Adrenal gland (tissue), 12 donors: ENCODE results near the gene MMD. TPM values are rescaled to one million over a fixed set of nuclear protein-coding genes. Genes with fewer than 3 reads are reported as not detected.
"Not testable (repeated sequence)": the region's sequence is repeated elsewhere in the genome, so short reads cannot be mapped to it uniquely, and the experiment has no call there.

Experiments
- DNase-seq, 7 donors: peaks; one replicate each; pipeline ENCODE4 v3.0.0-alpha.2; 2019 to 2020
- H3K27ac ChIP-seq, 5 donors: fragments of 200-600 bp; sonication (generic) in 4 of 5; 1 replicate in 3 of 5; 2 replicates in 2 of 5; pipeline versions ENCODE4 v1.5.1 to v1.8.0; 2016 to 2020; ENCODE audit warnings: mild to moderate bottlenecking in 1 of 5
- H3K27me3 ChIP-seq: fragments of 200-600 bp; 2 replicates; pipeline ENCODE4 v1.8.0; 2021
- H3K36me3 ChIP-seq, 2 donors: fragments of 200-600 bp; replicated peaks in 1 of 2; 1 replicate in 1 of 2; 2 replicates in 1 of 2; pipeline versions ENCODE4 v1.5.1 to v1.8.0; 2018 to 2022
- H3K4me1 ChIP-seq, 2 donors: fragments of 200-600 bp; replicated peaks in 1 of 2; 1 replicate in 1 of 2; 2 replicates in 1 of 2; pipeline versions ENCODE4 v1.5.1 to v1.8.0; 2018 to 2021
- H3K4me3 ChIP-seq, 4 donors: fragments of 200-600 bp; sonication (generic) in 3 of 4; one replicate each; pipeline ENCODE4 v1.5.1; 2016 to 2018
- H3K9me3 ChIP-seq, 3 donors: fragments of 200-600 bp; sonication (generic) in 1 of 3; replicated peaks in 1 of 3; 1 replicate in 2 of 3; 2 replicates in 1 of 3; pipeline versions ENCODE4 v1.5.1 to v1.8.0; 2016 to 2021
- CTCF ChIP-seq, 6 experiments: fragments of 450-650 bp in 4 of 6; fragments of 200-600 bp in 2 of 6; sonication (generic) in 1 of 6; IDR thresholded peaks; 1 replicate in 5 of 6; 2 replicates in 1 of 6; pipeline versions ENCODE4 v1.5.1 to v1.8.0; 2016 to 2021; ENCODE audit warnings: antibody characterized with exemption in 6 of 6, mild to moderate bottlenecking in 2 of 6, moderate library complexity in 1 of 6
- POLR2A ChIP-seq, 2 donors: fragments of 450-650 bp; IDR thresholded peaks; one replicate each; pipeline ENCODE4 v1.6.1; 2017; ENCODE audit warnings: antibody characterized with exemption in 2 of 2, mild to moderate bottlenecking in 2 of 2, moderate library complexity in 1 of 2
- WGBS, 4 donors: extraction: QIAGEN DNeasy Blood & Tissue Kit in 2 of 4; methylation state at CpG; one replicate each; pipeline versions ENCODE4 v1.1.5 to v1.1.7; 2013 to 2017; 5-methylcytosine and 5-hydroxymethylcytosine counted together
- intact Hi-C, 2 donors: fragments of 100-400 bp; cut with DNase I; formaldehyde crosslinking; loops; one replicate each; pipeline versions ENCODE4 v1.14.1 to v1.15.0; 2022 to 2023
- polyA plus RNA-seq, 3 donors: library from polyadenylated mRNA; stranded (reverse); fragments of 200-250 nt in 2 of 3; fragments of 350-450 nt in 1 of 3; fragmentation: Illumina TruSeq in 1 of 3; extraction: RNeasy Lipid Tissue Mini Kit (QIAGEN cat#74804) in 1 of 3; gene quantifications; one replicate each; pipeline ENCODE4 v1.2.3, GENCODE V29; 2013 to 2014
- total RNA-seq, 9 donors: library from RNA; depleted of rRNA in 4 of 9; stranded (reverse); fragments of >200 nt in 4 of 9; fragments of 120-200 nt in 1 of 9; fragmentation: NEBNext Ultra II Directional in 1 of 9; extraction: Animal tissue kit (Norgen Biotek cat#: 25700) in 1 of 9; gene quantifications; one replicate each; pipeline versions ENCODE4 v1.1.0 to v1.2.4, GENCODE V29; 2013 to 2023
- donor health status: healthy with polysubstance abuse.
- donor health status: Bipolar disorder and iron deficiency.
- donor health status: DM: yes; HTN: yes; CAD: no.
- donor health status: DM: no; HTN: no; CAD: no.
- donor health status: DM: no; HTN: no; CAD: no.
- donor health status: DM: yes; HTN: yes; CAD: no.

MMD gene
- total and polyA plus RNA-seq, 12 donors = 6.2 to 27.6 (median 14.6) TPM

GRCh38 chr17:55448681-55449080 lies 27.0 kb upstream of the MMD start:
- no peaks in the 10 kb centered on the region for H3K36me3 ChIP-seq

GRCh38 chr17:55446581-55447205 lies 25.1 kb upstream of the MMD start:
- TF ChIP-seq POLR2A (IDR thresholded peaks at IDR 0.05) = no peak
- TF ChIP-seq CTCF (IDR thresholded peaks at IDR 0.05) = no peak
- Histone ChIP-seq H3K4me3 (no peak overlapping the region), H3K9me3 (no peaks in the 10 kb centered on the region), H3K27me3 (no peaks in the 10 kb centered on the region), H3K36me3 (no peaks in the 10 kb centered on the region), H3K4me1 (peaks cover 0 to 3% of the 10 kb centered on the region in 2 donors), H3K27ac (peak overlapping the region in 2 of 5 donors; percentile 9 to 49)
- DNase-seq = no peak
- intact Hi-C loops = no loop called here
- WGBS, 4 donors = 51 to 75% (median 66%) methylated on average over 4 of the region's 4 CpGs

More at GRCh38 chr17:55448681-55449080, 27.0 kb upstream of the MMD start:
- intact Hi-C loops = no loop called here
- whole genome bisulfite sequencing, 4 donors = 49 to 58% (median 55%) methylated on average over 4 of the region's 4 CpGs
- Histone ChIP-seq H3K9me3 (no peaks in the 10 kb centered on the region), H3K4me1 (peaks cover 3 to 13% of the 10 kb centered on the region in 2 donors), H3K4me3 (no peak overlapping the region), H3K27me3 (no peaks in the 10 kb centered on the region), H3K27ac (no peak overlapping the region)
- DNase-seq = no peak
- TF ChIP-seq CTCF (IDR thresholded peaks at IDR 0.05) (no peak), POLR2A (IDR thresholded peaks at IDR 0.05) (no peak)

- H3K27me3 ChIP-seq, intact Hi-C loops, H3K4me3 ChIP-seq, H3K9me3 ChIP-seq, H3K4me1 ChIP-seq, H3K36me3 ChIP-seq: not testable (repeated sequence)
- DNase-seq = peak in 3 of 7 donors; percentile 27 to 45 (median 44)
- 86 to 91% (median 87%) methylated on average over 4 of the region's 4 CpGs for WGBS, 4 donors
- peak overlapping the region in 2 of 5 donors; percentile 47 to 55 for H3K27ac ChIP-seq
These were observed 24.4 kb upstream of the MMD start for GRCh38 chr17:55446004-55446403.

- no peaks in the 10 kb centered on the region for H3K9me3 ChIP-seq
- no peaks in the 10 kb centered on the region for H3K36me3 ChIP-seq
- intact Hi-C loops = no loop called here
- TF ChIP-seq CTCF (IDR thresholded peaks at IDR 0.05) (no peak), POLR2A (IDR thresholded peaks at IDR 0.05) (no peak)
- H3K4me1 ChIP-seq = no peaks in the 10 kb centered on the region
- peak overlapping the region in 2 of 5 donors; percentile 13 to 47 for H3K27ac ChIP-seq
- H3K4me3 ChIP-seq = no peak overlapping the region
- peak in 1 of 7 donors; percentile 28 for DNase-seq
- 67 to 70% (median 70%) methylated on average over 6 of the region's 6 CpGs for WGBS, 4 donors
- H3K27me3 ChIP-seq = no peaks in the 10 kb centered on the region
These were observed 23.1 kb upstream of the MMD start for GRCh38 chr17:55444471-55445441.
